ENCODE measurements around the gene ZNF8. TPM values are rescaled to one million over a fixed set of nuclear protein-coding genes. Genes with fewer than 3 reads are reported as not detected.
"Not testable (repeated sequence)": the region's sequence is repeated elsewhere in the genome, so short reads cannot be mapped to it uniquely, and the experiment has no call there.

The ZNF8 gene
- 2.6 and 4.2 TPM in 2 replicates for total RNA-seq

GRCh38 chr19:58278541-58279041, at the start of gene ZNF8:
Gene ZNF8, plus strand, starts transcription at chr19:58278955. Its CDS starts 127 bp downstream, at chr19:58279082.
- DNase-seq (ENCODE audit: low read depth in 2 of 2) = peak; percentile 99

GRCh38 chr19:58229255-58229639, 49.5 kb upstream of the ZNF8 start:
- peak; percentile 54 to 60 for DNase-seq (ENCODE audit: low read depth in 2 of 2)

DNA sequence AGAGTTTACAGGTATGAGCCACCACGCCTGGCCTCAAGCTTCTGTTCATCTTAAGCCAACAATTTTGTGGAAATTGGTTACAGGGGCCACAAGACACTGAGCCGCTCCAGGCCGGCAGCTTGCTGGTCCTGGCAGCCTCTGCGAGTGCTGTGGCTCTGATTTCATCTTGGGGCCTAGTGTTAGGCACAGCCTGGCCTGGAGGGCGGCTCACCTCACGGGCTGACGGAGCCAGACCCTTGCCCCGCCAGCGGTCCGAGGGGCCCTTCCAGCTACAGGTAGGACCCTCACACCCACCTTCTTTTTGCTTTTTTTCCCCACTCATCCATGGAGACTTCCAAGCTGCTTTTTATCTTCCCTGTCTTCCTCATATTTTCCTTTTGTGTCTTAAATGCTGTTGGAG, 41.4 kb upstream of the ZNF8 start:
- DNase-seq (ENCODE audit: low read depth in 2 of 2) = no peak

- DNase-seq (ENCODE audit: low read depth in 2 of 2) = no peak
These were observed 35.4 kb upstream of the ZNF8 start for GRCh38 chr19:58243351-58243750.

GRCh38 chr19:58248886-58249285, 29.9 kb upstream of the ZNF8 start:
- DNase-seq (ENCODE audit: low read depth in 2 of 2) = no peak

DNA sequence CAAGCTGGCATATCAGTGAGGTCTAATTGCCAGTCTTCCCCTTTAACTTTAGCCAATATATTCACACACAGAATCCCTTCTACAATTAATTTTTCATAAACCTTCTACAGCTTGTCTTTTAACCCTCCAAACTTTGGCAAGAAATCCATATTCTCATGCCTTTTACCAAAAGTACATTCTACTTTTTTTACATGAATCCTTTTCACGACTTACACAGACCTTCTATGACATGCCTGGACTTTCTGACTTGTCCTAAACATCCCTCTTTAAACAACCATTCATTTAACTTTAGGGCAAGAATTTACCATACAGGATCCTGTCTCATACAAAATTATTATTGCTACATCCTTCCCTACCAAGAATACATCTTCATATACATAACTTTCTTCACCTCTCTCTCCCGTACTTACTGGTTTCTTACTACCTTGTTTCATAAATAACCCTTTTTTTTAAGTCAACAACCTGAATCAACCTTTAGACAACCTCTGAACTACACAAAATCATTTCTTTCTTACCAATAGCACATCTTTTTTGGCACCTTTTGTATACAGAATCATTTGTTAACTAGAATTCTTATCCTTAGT, 26.6 kb upstream of the ZNF8 start:
- DNase-seq (ENCODE audit: low read depth in 2 of 2) = no peak

- not testable (repeated sequence) for DNase-seq (ENCODE audit: low read depth in 2 of 2)
These were observed 20.5 kb upstream of the ZNF8 start for GRCh38 chr19:58258259-58258658.

- no peak for DNase-seq (ENCODE audit: low read depth in 2 of 2)
These were observed 17.2 kb upstream of the ZNF8 start for GRCh38 chr19:58261600-58261967.

DNA sequence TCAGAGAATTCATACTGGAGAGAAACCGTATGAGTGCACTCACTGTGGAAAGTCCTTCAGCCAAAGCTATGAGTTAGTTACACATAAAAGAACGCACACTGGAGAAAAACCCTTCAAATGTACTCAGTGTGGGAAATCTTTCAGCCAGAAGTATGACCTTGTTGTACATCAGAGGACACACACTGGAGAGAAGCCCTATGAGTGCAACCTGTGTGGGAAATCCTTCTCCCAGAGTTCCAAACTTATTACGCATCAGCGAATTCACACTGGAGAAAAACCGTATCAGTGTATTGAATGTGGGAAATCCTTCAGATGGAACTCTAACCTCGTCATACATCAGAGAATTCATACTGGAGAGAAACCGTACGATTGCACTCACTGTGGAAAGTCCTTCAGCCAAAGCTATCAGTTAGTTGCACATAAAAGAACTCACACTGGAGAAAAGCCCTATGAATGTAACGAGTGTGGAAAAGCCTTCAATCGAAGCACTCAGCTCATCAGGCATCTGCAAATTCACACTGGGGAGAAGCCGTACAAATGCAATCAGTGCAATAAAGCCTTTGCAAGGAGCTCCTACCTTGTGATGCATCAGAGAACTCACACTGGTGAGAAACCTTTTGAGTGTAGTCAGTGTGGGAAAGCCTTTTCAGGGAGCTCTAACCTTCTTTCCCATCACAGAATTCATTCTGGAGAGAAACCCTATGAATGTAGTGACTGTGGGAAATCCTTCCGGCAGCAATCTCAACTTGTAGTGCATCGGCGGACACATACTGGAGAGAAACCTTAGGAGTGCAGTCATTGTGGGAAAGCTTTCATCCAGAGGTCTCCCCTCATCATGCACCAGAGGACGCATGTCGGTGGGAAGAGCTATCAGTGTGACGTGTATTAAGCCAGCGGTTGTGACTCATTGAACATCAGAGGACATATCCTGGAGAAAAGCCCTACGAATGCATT, 16.5 kb upstream of the ZNF8 start:
- DNase-seq (ENCODE audit: low read depth in 2 of 2) = no peak

DNA sequence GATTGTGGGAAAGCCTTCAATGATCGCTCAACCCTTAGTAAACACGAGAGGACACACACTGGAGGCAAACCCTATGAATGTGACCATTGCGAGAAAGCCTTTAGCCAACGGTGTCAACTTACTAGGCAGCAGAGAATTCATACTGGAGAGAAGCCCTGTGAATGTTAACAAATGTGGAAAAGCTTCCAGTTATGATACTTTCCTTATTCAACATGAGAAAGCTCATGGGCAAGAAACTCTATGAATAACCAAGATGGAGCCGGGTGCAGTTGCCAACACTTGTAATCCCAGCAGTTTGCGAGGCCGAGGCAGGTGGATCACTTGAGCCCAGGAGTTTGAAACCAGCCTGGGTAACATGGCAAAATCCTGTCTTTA, 15.8 kb upstream of the ZNF8 start:
- DNase-seq (ENCODE audit: low read depth in 2 of 2) = no peak

- DNase-seq (ENCODE audit: low read depth in 2 of 2) = no peak
These were observed 13.7 kb upstream of the ZNF8 start for GRCh38 chr19:58265100-58265499.

GRCh38 chr19:58268344-58268743, 10.4 kb upstream of the ZNF8 start:
- DNase-seq (ENCODE audit: low read depth in 2 of 2) = no peak

DNA sequence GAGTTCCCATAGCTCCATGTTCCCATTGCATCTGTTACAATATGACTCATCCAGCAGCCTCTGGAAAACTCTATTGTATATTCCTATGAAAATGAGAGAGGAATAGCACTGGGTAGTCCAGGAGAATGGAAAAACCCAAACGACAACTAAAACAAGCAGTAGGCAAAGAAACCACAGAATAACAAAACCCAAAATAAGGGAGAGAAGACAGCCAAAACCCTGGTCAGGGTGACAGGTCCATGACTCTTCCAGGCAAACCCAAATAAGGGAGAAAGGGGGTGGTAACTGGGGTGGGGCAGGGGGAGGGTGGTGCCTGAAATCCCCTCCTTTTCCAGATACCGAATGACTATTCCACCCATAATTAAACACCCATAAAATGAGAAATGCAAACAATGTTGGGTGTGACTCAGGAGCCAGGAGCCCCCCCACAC, 4.0 kb upstream of the ZNF8 start:
- peak; percentile 36 to 52 for DNase-seq (ENCODE audit: low read depth in 2 of 2)

- no peak for DNase-seq (ENCODE audit: low read depth in 2 of 2)
These were observed 3.2 kb upstream of the ZNF8 start for GRCh38 chr19:58275564-58275963.

GRCh38 chr19:58277197-58277596, 1.6 kb upstream of the ZNF8 start:
- DNase-seq (ENCODE audit: low read depth in 2 of 2) = no peak

DNA sequence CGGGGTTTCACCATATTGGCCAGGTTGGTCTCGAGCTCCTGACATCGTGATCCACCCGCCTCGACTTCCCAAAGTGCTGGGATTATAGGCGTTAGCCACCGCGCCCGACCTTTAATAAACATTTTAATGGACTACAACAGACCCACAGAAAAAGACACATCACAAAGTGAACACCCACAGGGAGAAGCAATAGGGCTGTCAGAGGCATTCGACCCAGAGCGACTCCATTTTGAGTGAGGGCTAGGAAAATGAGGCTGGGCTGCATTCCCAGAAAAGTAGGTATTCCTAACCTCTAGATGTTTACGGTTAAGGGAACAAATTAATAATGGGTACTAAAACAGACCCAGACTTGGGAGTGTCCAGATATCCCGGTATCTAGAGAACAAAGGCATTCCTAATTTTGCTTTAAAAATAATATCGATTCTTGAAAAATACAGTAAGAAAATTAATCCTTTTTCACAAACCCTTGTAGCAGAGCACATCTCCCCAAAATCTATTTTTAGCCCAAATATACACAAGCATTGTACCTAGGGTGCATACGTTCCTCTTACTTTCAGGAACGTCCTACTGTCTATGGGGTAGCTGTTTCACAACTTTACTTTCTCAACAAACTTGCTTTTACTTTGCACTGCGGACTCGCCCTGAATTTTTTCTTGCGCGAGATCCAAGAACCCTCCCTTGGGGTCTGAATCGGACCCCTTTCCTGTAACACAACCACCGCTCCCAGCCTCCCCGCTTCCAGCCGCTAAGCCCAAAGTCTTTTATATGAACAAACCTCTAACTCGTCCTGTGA, 811 bp upstream of the ZNF8 start:
- DNase-seq (ENCODE audit: low read depth in 2 of 2) = no peak

DNA sequence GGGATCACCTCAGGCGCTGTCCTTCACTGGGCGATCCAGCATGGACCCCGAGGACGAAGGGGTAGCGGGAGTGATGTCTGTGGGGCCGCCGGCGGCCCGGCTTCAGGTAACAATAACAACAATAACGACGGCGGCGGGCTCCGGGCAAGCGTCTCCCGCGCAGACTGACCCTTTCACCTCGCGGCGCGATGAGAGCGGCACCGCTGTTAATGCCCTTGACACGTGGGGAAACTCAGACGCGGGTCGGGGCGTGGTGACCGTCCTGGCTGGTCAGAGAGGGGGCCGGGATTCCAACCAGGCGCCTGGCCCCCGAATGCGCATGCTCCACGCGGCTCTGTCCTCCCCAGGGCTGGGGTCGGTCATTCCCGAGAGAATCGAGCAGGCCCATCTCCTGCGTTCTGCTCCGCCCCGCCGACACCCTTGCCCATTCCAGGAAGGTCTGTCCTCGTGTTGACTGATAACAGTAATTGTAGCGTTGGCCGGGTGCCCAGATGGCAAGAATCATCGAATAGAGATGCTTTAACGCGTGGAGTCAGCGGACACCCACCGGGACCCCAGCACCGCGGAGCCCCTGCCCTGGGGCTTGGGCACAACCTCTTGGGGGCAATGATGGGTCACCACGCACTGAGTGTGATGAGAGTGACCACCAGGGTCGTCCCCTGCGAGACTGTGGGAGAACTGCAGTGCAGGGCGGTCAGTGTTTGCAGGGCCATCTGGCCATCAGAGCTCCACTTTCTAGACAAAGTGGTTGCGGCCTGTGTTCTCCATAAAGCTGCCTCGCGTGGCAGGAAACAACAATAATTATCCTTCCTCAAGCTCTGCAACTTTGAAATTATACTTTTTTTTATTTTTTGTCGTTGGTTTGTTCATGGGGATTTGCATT, 528 bp downstream of the ZNF8 start:
- peak; percentile 75 to 96 for DNase-seq (ENCODE audit: low read depth in 2 of 2)

DNA sequence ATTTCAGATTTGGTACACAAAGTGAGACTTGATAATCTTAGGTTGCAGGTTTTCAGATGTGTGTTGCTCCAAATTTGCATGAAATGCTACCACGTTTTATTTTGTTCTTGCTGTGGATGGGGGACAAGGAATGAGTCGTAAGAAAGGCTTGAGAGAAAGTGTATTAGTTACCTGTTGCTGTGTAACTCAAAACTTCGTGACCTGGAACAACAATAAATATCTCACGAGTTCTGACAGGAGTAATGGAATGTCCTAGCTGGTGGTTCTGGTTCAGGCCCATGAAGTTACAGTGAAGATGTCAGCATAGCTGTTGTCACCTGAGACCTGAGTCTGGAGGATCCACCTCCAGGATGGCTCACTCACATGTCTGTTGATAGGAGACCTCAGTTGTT, 1.2 kb downstream of the ZNF8 start:
- DNase-seq (ENCODE audit: low read depth in 2 of 2) = no peak

DNA sequence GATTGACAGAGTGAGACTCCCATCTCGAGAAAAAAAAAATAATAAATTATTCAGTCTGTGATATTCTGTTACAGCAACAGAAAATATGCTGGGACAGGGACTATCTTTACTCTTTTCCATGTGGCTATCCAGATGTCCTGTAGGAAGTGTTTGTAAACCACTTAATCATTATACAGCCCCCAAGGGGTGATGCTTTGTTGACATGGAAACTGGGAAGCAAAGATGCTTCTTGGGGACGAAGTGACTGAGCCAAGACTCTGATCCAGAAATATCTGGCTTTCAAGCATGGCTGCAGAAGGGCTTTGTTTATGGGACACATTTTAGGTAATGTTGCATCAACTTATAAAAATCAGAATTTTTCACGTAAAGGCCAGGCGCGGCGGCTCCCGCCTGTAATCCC, 5.4 kb downstream of the ZNF8 start:
- DNase-seq (ENCODE audit: low read depth in 2 of 2) = no peak

GRCh38 chr19:58291943-58292342, 13.2 kb downstream of the ZNF8 start:
- DNase-seq (ENCODE audit: low read depth in 2 of 2) = no peak

DNA sequence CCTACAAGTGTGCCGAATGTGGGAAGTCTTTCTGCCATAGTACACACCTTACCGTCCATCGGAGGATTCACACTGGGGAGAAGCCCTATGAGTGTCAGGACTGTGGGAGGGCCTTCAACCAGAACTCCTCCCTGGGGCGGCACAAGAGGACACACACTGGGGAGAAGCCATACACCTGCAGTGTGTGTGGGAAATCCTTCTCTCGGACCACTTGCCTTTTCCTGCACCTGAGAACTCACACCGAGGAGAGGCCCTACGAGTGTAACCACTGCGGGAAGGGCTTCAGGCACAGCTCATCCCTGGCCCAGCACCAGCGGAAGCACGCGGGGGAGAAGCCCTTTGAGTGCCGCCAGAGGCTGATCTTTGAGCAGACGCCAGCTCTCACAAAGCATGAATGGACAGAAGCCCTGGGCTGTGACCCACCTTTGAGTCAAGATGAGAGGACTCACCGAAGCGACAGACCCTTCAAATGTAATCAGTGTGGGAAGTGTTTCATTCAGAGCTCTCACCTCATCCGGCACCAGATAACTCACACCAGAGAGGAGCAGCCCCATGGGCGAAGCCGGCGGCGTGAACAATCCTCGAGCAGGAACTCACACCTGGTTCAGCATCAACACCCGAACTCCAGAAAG, 16.1 kb downstream of the ZNF8 start:
- DNase-seq (ENCODE audit: low read depth in 2 of 2) = no peak
